ENCODE data around the gene CCR5.

- TF ChIP-seq ZNF274 (IDR thresholded peaks at IDR 0.05; ENCODE audit: low read depth, low read length), result no peak
- TF ChIP-seq CTCF (IDR thresholded peaks at IDR 0.05 in 2 of 3, conservative IDR thresholded peaks at IDR 0.05 in 1 of 3; ENCODE audit: borderline replicate concordance in 1 of 3, insufficient read depth in 1 of 3, low read depth in 2 of 3, low read length in 2 of 3), result no peak
- TF ChIP-seq CBX3 (IDR thresholded peaks at IDR 0.05; ENCODE audit: low read depth), result no peak
- TF ChIP-seq POLR2AphosphoS5 (IDR thresholded peaks at IDR 0.05; ENCODE audit: low read depth, low read length), result no peak
- no peak for TF ChIP-seq SP1 (IDR thresholded peaks at IDR 0.05; ENCODE audit: low read depth)
- no peak for TF ChIP-seq EZH2phosphoT487 (IDR thresholded peaks at IDR 0.05; ENCODE audit: borderline replicate concordance)
- no peak for TF ChIP-seq FOSL1 (IDR thresholded peaks at IDR 0.05; ENCODE audit: low read depth)
- no peak for TF ChIP-seq POLR2A (IDR thresholded peaks at IDR 0.05; ENCODE audit: borderline replicate concordance, extremely low read depth, insufficient read depth, insufficient read length)
- TF ChIP-seq TCF7L2 (IDR thresholded peaks at IDR 0.05; ENCODE audit: borderline replicate concordance, extremely low read depth, insufficient read depth, insufficient read length), result no peak
- no peak for TF ChIP-seq MAX (IDR thresholded peaks at IDR 0.05)
Measured at GRCh38 chr3:46393554-46394434, 23.0 kb downstream of the CCR5 start.

All from HCT116 (cell line).